Measurements from ENCODE around the gene KCNT1. TPM values are rescaled to one million over a fixed set of nuclear protein-coding genes. Genes with fewer than 3 reads are reported as not detected.

The KCNT1 gene
- total and polyA plus RNA-seq, 9 donors: 3.2 to 13.1 (median 8.2) TPM

DNA sequence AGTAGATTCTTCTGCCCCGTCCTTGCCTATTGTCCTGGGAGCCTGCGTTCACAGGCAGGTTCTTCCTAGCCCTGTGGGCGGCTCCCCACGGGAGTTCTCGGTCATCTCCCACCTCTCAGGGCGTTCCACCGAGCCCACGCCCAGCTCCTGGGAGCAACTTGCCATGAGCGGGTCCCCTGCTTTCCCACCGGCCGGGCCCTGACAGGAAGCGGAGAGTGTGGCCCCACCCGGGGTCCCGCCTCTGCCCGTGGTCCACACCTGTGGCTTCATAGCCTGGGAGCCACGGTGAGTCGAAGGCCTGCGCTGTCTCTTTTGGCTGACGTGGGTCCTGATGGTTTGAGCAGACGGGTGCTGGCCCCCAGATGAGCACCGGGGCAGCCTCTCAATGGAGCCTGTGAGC lies 43.2 kb downstream of the KCNT1 start:
- no peak overlapping the region for H3K27ac ChIP-seq (ENCODE audit: low read length)
- no peaks in the 10 kb centered on the region for H3K9me3 ChIP-seq (replicated peaks; ENCODE audit: control insufficient read depth, low read depth, low read length)
- H3K4me1 ChIP-seq (ENCODE audit: control insufficient read depth, insufficient read depth, low read length): peaks cover 50% of the 10 kb centered on the region
- no peaks in the 10 kb centered on the region for H3K36me3 ChIP-seq (ENCODE audit: control insufficient read depth, insufficient read depth, low read length)
- 86% methylated on average over 20 of the region's 21 CpGs for whole genome bisulfite sequencing (ENCODE audit: insufficient coverage)
- no peak for DNase-seq
- H3K4me3 ChIP-seq (ENCODE audit: low read length): no peak overlapping the region
- H3K27me3 ChIP-seq (ENCODE audit: control insufficient read depth, insufficient read depth, low read length): peaks cover 2% of the 10 kb centered on the region

DNA sequence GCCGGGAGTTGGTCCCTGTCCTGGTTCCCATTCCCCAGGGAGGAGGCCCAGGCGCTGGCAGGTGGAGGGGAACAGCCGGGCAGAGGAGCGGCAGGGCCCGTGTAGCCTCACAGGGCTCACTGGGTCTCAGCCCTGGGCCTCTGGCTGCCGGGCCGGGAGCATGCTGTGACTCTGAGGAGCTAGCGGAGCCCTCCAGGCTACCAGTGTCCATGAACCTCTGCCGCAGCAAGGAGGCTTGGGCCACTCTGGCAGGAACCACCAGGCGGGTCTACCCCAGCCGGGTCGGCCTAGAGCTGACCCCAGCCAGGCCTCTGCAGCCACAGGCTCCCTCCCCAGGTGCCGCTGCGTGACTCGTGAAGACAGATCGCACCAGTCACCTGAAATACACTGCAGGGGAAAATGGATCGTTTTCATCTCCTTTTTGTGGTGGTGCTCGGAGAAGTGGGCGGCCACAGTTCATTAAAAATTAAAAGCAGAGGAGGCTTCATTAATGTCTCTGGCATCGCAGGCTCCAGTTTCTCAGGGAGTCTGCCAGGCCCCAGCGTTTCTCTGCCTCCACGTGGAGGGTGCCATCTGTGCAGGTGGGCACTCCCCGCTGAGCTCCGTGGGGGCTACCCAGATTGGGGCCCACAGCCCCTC lies 43.8 kb downstream of the KCNT1 start:
- H3K27me3 ChIP-seq (ENCODE audit: control insufficient read depth, insufficient read depth, low read length): no peaks in the 10 kb centered on the region
- H3K4me1 ChIP-seq (ENCODE audit: control insufficient read depth, insufficient read depth, low read length): peaks cover 47% of the 10 kb centered on the region
- no peaks in the 10 kb centered on the region for H3K36me3 ChIP-seq (ENCODE audit: control insufficient read depth, insufficient read depth, low read length)
- no peak overlapping the region for H3K27ac ChIP-seq (ENCODE audit: low read length)
- DNase-seq: no peak
- H3K4me3 ChIP-seq (ENCODE audit: low read length): no peak overlapping the region
- 71% methylated on average over 19 of the region's 24 CpGs for WGBS (ENCODE audit: insufficient coverage)
- H3K9me3 ChIP-seq (replicated peaks; ENCODE audit: control insufficient read depth, low read depth, low read length): no peaks in the 10 kb centered on the region

DNA sequence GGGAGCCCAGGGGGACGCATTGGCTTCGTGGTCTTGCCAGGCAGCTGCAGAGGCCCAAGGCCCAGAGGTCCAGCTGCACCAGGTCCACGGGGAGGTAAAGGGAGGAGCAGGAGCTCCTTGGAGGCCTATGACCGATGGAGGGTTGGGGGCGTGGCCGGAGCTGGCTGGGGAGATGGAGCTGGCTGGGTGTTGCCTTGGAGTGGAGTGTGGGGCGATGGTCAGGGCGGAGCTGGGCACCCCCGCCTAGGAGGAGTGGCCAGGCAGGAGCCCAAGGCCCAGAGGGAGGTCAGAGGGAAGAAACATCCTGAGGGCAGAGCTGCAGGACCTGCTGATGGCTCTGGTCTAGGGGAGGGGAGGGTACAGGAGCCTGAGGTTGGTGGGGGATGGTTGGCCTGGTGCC lies 44.6 kb downstream of the KCNT1 start:
- no peak overlapping the region for H3K27ac ChIP-seq (ENCODE audit: low read length)
- DNase-seq: no peak
- no peak overlapping the region for H3K4me3 ChIP-seq (ENCODE audit: low read length)
- WGBS (ENCODE audit: insufficient coverage): 59% methylated on average over 9 of the region's 9 CpGs
- no peaks in the 10 kb centered on the region for H3K27me3 ChIP-seq (ENCODE audit: control insufficient read depth, insufficient read depth, low read length)
- H3K9me3 ChIP-seq (replicated peaks; ENCODE audit: control insufficient read depth, low read depth, low read length): no peaks in the 10 kb centered on the region
- no peaks in the 10 kb centered on the region for H3K36me3 ChIP-seq (ENCODE audit: control insufficient read depth, insufficient read depth, low read length)
- peaks cover 40% of the 10 kb centered on the region for H3K4me1 ChIP-seq (ENCODE audit: control insufficient read depth, insufficient read depth, low read length)

DNA sequence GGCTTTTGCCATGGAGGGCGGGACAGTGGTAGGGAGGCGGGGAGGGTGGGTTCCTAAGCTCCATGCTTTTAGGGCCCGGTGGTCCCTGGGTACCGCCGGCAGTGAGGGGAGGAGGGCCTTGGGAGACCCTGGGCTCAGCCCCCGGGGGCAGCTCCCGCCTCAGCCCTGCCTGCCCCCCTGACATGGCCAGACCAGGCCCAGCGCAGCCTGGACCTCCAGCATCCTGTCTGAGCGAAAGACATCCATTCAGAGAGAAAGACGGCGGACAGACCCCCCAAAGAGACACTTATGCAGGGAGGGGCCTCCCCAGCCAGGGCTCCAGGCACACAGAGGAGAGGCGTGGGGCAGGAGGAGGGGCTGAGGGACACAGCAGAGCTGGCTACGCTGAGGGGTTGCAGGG lies 45.3 kb downstream of the KCNT1 start:
- 67% methylated on average over 8 of the region's 13 CpGs for WGBS (ENCODE audit: insufficient coverage)
- Histone ChIP-seq H3K9me3 (replicated peaks; ENCODE audit: control insufficient read depth, low read depth, low read length) (no peaks in the 10 kb centered on the region), H3K27ac (ENCODE audit: low read length) (no peak overlapping the region), H3K27me3 (ENCODE audit: control insufficient read depth, insufficient read depth, low read length) (no peaks in the 10 kb centered on the region), H3K36me3 (ENCODE audit: control insufficient read depth, insufficient read depth, low read length) (no peaks in the 10 kb centered on the region), H3K4me3 (ENCODE audit: low read length) (no peak overlapping the region), H3K4me1 (ENCODE audit: control insufficient read depth, insufficient read depth, low read length) (peaks cover 40% of the 10 kb centered on the region)
- no peak for DNase-seq

DNA sequence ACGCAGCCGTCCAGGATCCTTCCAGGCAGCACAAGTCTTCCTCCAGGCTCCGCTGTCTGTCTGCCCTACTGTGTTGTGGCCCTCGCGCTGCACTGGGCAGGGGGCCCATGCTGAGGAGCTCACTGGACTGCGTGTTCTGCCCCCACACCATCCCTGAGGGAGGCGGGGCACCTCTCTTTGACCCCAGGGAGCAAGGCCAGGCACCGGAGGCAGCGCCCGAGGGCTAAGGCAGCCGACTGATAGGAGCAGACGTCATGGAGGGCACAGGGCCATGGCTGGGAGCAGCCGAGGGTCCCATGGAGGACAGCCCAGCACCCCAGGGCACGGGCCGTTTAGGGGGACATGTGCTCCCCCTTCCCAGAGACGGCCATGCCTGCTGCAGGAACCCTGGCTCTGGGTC lies 46.7 kb downstream of the KCNT1 start:
- H3K36me3 ChIP-seq (ENCODE audit: control insufficient read depth, insufficient read depth, low read length): no peaks in the 10 kb centered on the region
- 72% methylated on average over 15 of the region's 16 CpGs for WGBS (ENCODE audit: insufficient coverage)
- H3K4me3 ChIP-seq (ENCODE audit: low read length): no peak overlapping the region
- H3K9me3 ChIP-seq (replicated peaks; ENCODE audit: control insufficient read depth, low read depth, low read length): no peaks in the 10 kb centered on the region
- H3K27ac ChIP-seq (ENCODE audit: low read length): no peak overlapping the region
- H3K4me1 ChIP-seq (ENCODE audit: control insufficient read depth, insufficient read depth, low read length): peaks cover 31% of the 10 kb centered on the region
- no peak for DNase-seq
- no peaks in the 10 kb centered on the region for H3K27me3 ChIP-seq (ENCODE audit: control insufficient read depth, insufficient read depth, low read length)

DNA sequence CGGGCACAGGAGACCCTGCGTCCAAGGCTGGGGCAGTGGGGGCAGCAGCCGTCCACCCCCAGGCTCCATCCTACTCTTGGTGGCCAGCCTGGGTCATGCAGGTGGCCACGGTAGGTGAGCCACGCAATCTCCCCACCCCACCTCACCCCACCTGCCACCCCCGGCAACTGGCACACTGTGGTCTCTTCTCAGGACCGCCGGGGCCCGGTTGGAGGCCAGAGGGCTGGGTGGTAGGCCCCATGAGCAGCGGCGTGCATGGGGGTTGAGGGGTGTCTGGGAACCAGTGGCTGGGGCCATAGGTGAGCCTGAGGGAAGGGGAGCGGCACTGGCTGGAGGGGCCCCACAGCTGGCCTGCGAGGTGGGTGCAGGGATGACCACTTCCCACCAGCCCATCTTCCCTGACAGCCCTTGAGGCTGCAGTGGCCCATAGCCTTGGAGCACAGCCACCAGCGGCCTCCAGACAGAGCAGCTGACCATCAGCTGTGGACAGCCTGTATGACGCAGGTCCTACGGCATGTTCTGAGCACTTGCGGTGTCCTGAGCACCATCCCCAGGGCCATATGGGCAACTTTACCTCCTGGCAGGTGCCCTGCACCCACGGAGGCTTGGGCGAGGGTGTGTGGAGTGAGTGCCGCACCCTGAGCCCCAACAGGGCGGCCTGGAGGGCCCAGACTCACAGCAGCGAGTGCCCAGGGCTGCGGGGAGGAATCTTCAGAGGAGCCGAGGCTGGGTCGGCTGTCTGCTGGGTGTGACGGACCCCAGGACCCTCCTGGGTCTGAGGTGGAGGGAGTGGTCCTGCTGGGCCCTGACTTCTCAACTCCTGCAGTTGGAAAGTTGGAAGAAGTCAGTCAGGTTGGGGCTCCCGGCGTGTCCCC lies 47.4 kb downstream of the KCNT1 start:
- 78% methylated on average over 25 of the region's 28 CpGs for WGBS (ENCODE audit: insufficient coverage)
- Histone ChIP-seq H3K4me3 (ENCODE audit: low read length) (no peak overlapping the region), H3K4me1 (ENCODE audit: control insufficient read depth, insufficient read depth, low read length) (peaks cover 24% of the 10 kb centered on the region), H3K36me3 (ENCODE audit: control insufficient read depth, insufficient read depth, low read length) (no peaks in the 10 kb centered on the region), H3K27me3 (ENCODE audit: control insufficient read depth, insufficient read depth, low read length) (no peaks in the 10 kb centered on the region), H3K27ac (ENCODE audit: low read length) (no peak overlapping the region), H3K9me3 (replicated peaks; ENCODE audit: control insufficient read depth, low read depth, low read length) (no peaks in the 10 kb centered on the region)
- no peak for DNase-seq

DNA sequence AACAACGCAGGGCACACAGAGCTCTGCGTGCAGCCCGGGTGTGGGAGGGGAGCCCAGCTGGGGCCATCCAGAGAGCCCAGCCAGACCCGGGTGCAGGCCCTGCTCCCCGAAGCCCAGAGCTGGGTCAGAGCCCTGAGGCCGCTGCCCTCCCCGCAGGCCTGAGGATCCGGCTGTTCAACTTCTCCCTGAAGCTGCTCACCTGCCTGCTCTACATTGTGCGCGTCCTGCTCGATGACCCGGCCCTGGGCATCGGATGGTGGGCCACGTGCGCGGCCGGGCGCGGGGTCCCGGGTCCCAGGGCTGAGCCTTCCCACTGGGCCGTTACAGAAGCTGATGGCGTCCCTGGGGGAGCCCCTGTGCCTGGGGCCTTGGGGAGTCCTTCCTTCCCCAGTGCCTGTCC lies 48.8 kb downstream of the KCNT1 start:
- H3K9me3 ChIP-seq (replicated peaks; ENCODE audit: control insufficient read depth, low read depth, low read length): no peaks in the 10 kb centered on the region
- peaks cover 4% of the 10 kb centered on the region for H3K27me3 ChIP-seq (ENCODE audit: control insufficient read depth, insufficient read depth, low read length)
- peaks cover 11% of the 10 kb centered on the region for H3K4me1 ChIP-seq (ENCODE audit: control insufficient read depth, insufficient read depth, low read length)
- H3K36me3 ChIP-seq (ENCODE audit: control insufficient read depth, insufficient read depth, low read length): no peaks in the 10 kb centered on the region
- no peak overlapping the region for H3K4me3 ChIP-seq (ENCODE audit: low read length)
- WGBS (ENCODE audit: insufficient coverage): 79% methylated on average over 21 of the region's 22 CpGs
- DNase-seq: no peak
- no peak overlapping the region for H3K27ac ChIP-seq (ENCODE audit: low read length)

DNA sequence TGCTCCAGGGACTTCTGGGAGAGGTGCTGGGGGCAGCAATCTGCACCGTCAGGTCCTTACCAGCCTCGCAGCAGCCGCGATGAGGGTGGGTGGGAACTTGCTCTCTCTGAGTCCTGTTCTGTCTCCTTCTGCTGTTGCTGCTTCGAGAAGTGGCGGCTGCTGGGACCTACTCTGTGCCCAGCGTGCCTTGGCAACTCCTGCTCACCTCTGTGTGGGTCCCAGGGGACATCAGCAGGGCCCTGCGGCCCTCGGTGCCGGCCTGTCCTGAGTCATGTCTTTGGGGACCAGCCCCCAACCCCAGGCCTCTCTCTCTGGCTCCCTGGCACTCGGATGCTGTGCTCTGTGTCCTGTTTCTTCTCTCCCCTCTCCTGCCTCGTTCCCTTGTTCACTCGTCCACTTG lies 49.5 kb downstream of the KCNT1 start:
- Histone ChIP-seq H3K27ac (ENCODE audit: low read length) (no peak overlapping the region), H3K36me3 (ENCODE audit: control insufficient read depth, insufficient read depth, low read length) (no peaks in the 10 kb centered on the region), H3K4me3 (ENCODE audit: low read length) (no peak overlapping the region), H3K9me3 (replicated peaks; ENCODE audit: control insufficient read depth, low read depth, low read length) (no peaks in the 10 kb centered on the region), H3K27me3 (ENCODE audit: control insufficient read depth, insufficient read depth, low read length) (peaks cover 4% of the 10 kb centered on the region), H3K4me1 (ENCODE audit: control insufficient read depth, insufficient read depth, low read length) (peaks cover 5% of the 10 kb centered on the region)
- WGBS (ENCODE audit: insufficient coverage): 57% methylated on average over 13 of the region's 13 CpGs
- DNase-seq: no peak

DNA sequence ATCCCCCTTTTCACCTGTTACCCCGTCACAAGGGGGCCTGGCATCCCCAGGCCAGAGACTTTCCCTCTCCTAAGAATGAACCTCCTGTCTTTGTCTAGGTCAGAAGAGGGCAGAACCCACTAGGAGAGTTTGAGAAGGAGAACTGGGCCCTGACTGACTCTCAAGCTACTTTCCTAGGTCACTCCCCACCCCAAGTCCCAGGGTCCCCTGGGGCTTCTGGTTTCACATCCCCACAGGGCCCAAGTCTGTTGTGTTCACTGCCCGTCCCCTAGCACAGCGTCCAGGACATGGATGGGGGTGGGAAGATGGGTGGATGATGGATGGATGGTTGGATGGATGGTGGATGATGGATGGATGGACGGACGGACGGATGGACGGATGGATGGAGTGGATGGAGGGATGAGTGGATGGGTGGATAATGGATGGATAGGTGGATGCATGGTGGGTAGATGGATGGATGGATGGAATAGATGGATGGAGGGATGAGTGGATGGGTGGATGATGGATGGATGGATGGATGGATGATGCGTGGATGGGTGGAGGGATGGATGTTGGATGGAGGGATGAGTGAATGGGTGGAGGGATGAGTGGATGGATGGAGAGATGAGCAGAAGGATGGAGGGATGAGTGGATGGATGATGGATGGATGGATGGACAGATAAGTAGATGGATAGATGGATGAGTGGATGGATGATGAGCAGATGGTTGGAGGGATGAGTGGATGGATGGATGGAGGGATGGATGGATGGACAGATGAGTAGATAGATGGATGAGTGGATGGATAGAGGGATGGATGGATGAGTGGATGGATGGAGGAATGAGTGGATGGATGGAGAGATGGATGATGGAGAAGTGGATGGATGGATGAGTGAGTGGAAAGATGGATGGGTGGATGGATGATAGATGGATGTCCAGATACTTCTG lies 50.6 kb downstream of the KCNT1 start:
- DNase-seq: no peak
- H3K36me3 ChIP-seq (ENCODE audit: control insufficient read depth, insufficient read depth, low read length): no peaks in the 10 kb centered on the region
- WGBS (ENCODE audit: insufficient coverage): 96% methylated on average over 7 of the region's 8 CpGs
- peaks cover 4% of the 10 kb centered on the region for H3K27me3 ChIP-seq (ENCODE audit: control insufficient read depth, insufficient read depth, low read length)
- no peak overlapping the region for H3K27ac ChIP-seq (ENCODE audit: low read length)
- peaks cover 6% of the 10 kb centered on the region for H3K4me1 ChIP-seq (ENCODE audit: control insufficient read depth, insufficient read depth, low read length)
- no peak overlapping the region for H3K4me3 ChIP-seq (ENCODE audit: low read length)
- no peaks in the 10 kb centered on the region for H3K9me3 ChIP-seq (replicated peaks; ENCODE audit: control insufficient read depth, low read depth, low read length)
